Fibroblast of lung (primary cell): Measurements from ENCODE around the gene S100B. TPM values are rescaled to one million over a fixed set of nuclear protein-coding genes. Genes with fewer than 3 reads are reported as not detected.

Experiments used
- DNase-seq, 2 donors: peaks; one replicate each; pipeline versions ENCODE4 v3.0.0 to v3.0.0-alpha.2; 2010; ENCODE audit warnings: low read depth in 2 of 2
- H2AFZ ChIP-seq: 2 replicates; pipeline ENCODE4 v1.5.1; 2012; ENCODE audit warnings: low read length, control low read depth, inconsistent platforms
- H3K27ac ChIP-seq: 2 replicates; pipeline ENCODE4 v1.5.1; 2011; ENCODE audit warnings: low read length, control low read depth; ENCODE audit not compliant: insufficient read depth
- H3K27me3 ChIP-seq: 2 replicates; pipeline ENCODE4 v1.5.1; 2011; ENCODE audit warnings: mild to moderate bottlenecking, low read length; ENCODE audit not compliant: control insufficient read depth, insufficient read depth
- H3K36me3 ChIP-seq: 2 replicates; pipeline ENCODE4 v1.5.1; 2011; ENCODE audit warnings: low read length; ENCODE audit not compliant: control insufficient read depth, insufficient read depth
- H3K4me1 ChIP-seq: 2 replicates; pipeline ENCODE4 v1.5.1; 2011; ENCODE audit warnings: low read length; ENCODE audit not compliant: control insufficient read depth, insufficient read depth; ENCODE audit errors: extremely low read depth
- H3K4me2 ChIP-seq: 2 replicates; pipeline ENCODE4 v1.5.1; 2011; ENCODE audit warnings: low read length, control low read depth; ENCODE audit not compliant: insufficient read depth; ENCODE audit errors: extremely low read depth
- H3K4me3 ChIP-seq, 4 experiments: fragments of 200-600 bp in 1 of 4; sonication (generic) in 1 of 4; replicated peaks in 1 of 4; 2 replicates each; pipeline ENCODE4 v1.5.1; 2011 to 2016; ENCODE audit warnings: low read length in 4 of 4, low read depth in 3 of 4, mild to moderate bottlenecking in 3 of 4, control low read depth in 2 of 4, inconsistent platforms in 1 of 4, mixed read lengths in 1 of 4; ENCODE audit not compliant: insufficient read depth in 1 of 4; ENCODE audit errors: control extremely low read depth in 1 of 4
- H3K79me2 ChIP-seq: 2 replicates; pipeline ENCODE4 v1.5.1; 2012; ENCODE audit warnings: mild to moderate bottlenecking, low read length, inconsistent platforms; ENCODE audit not compliant: control insufficient read depth, insufficient read depth
- H3K9ac ChIP-seq: 2 replicates; pipeline ENCODE4 v1.5.1; 2011; ENCODE audit warnings: mild to moderate bottlenecking, low read length, control low read depth; ENCODE audit not compliant: insufficient read depth
- H3K9me3 ChIP-seq: 2 replicates; pipeline ENCODE4 v1.5.1; 2012; ENCODE audit warnings: low read depth, low read length; ENCODE audit not compliant: control insufficient read depth, insufficient read depth
- H4K20me1 ChIP-seq: 2 replicates; pipeline ENCODE4 v1.5.1; 2011; ENCODE audit warnings: low read length; ENCODE audit not compliant: control insufficient read depth, insufficient read depth; ENCODE audit errors: extremely low read depth
- CTCF ChIP-seq, 2 donors: IDR thresholded peaks in 1 of 2; conservative IDR thresholded peaks in 1 of 2; 1 replicate in 1 of 2; 2 replicates in 1 of 2; pipeline ENCODE4 v1.5.1; 2011 to 2012; ENCODE audit warnings: low read length in 2 of 2, control low read depth in 1 of 2, inconsistent platforms in 1 of 2, low read depth in 1 of 2, mild to moderate bottlenecking in 1 of 2
- EZH2 ChIP-seq: IDR thresholded peaks from 2 replicates; pipeline ENCODE4 v1.5.1; 2012; ENCODE audit warnings: low read length, control low read depth, mild to moderate bottlenecking; ENCODE audit errors: missing control alignments
- polyA plus RNA-seq, 2 donors: library from polyadenylated mRNA; depleted of rRNA in 1 of 2; stranded (reverse) in 1 of 2; unstranded in 1 of 2; fragments of >200 nt; gene quantifications; 2 replicates each; pipeline ENCODE4 v1.2.1, GENCODE V29; 2011 to 2012; ENCODE audit warnings: missing spikeins in 1 of 2
- total RNA-seq: library from RNA; depleted of rRNA; stranded (reverse); fragments of >200 nt; gene quantifications from 2 replicates; pipeline ENCODE4 v1.2.1, GENCODE V29; 2014

S100B gene
- total and polyA plus RNA-seq, 2 donors (not counting 1 experiment from before 2014, with no cell fraction given) = 2.7 TPM; not detected in 1

GRCh38 chr21:46557469-46557868 lies 47.4 kb downstream of the S100B start:
- Histone ChIP-seq H3K4me1 (no peaks in the 10 kb centered on the region), H4K20me1 (no peaks in the 10 kb centered on the region), H2AFZ (no peak overlapping the region), H3K4me2 (no peak overlapping the region), H3K27me3 (no peaks in the 10 kb centered on the region), H3K79me2 (no peaks in the 10 kb centered on the region), H3K27ac (no peak overlapping the region), H3K9ac (no peak overlapping the region), H3K9me3 (no peaks in the 10 kb centered on the region), H3K4me3 (no peak overlapping the region), H3K36me3 (peaks cover 16% of the 10 kb centered on the region)
- DNase-seq = no peak
- TF ChIP-seq CTCF (conservative IDR thresholded peaks at IDR 0.05 in 1 of 2, IDR thresholded peaks at IDR 0.05 in 1 of 2; ENCODE audit: low read depth in 1 of 2, low read length in 2 of 2) = no peak
- no peak for TF ChIP-seq EZH2

- no peak overlapping the region for H3K27ac ChIP-seq
- H3K36me3 ChIP-seq = peaks cover 13% of the 10 kb centered on the region
- H3K4me2 ChIP-seq = no peak overlapping the region
- no peak for DNase-seq
- H2AFZ ChIP-seq = no peak overlapping the region
- no peaks in the 10 kb centered on the region for H4K20me1 ChIP-seq
- no peak overlapping the region for H3K9ac ChIP-seq
- no peak overlapping the region for H3K4me3 ChIP-seq
- H3K4me1 ChIP-seq = no peaks in the 10 kb centered on the region
- no peaks in the 10 kb centered on the region for H3K79me2 ChIP-seq
- H3K9me3 ChIP-seq = no peaks in the 10 kb centered on the region
- H3K27me3 ChIP-seq = no peaks in the 10 kb centered on the region
- TF ChIP-seq CTCF (conservative IDR thresholded peaks at IDR 0.05 in 1 of 2, IDR thresholded peaks at IDR 0.05 in 1 of 2; ENCODE audit: low read depth in 1 of 2, low read length in 2 of 2) (no peak), EZH2 (no peak)
Observed at GRCh38 chr21:46556802-46557201, 48.1 kb downstream of the S100B start.

GRCh38 chr21:46555678-46556077 lies 49.2 kb downstream of the S100B start:
- H3K27me3 ChIP-seq = no peaks in the 10 kb centered on the region
- H3K36me3 ChIP-seq = peaks cover 15% of the 10 kb centered on the region
- H4K20me1 ChIP-seq = no peaks in the 10 kb centered on the region
- H3K4me1 ChIP-seq = no peaks in the 10 kb centered on the region
- no peaks in the 10 kb centered on the region for H3K79me2 ChIP-seq
- TF ChIP-seq EZH2 (no peak), CTCF (conservative IDR thresholded peaks at IDR 0.05 in 1 of 2, IDR thresholded peaks at IDR 0.05 in 1 of 2; ENCODE audit: low read depth in 1 of 2, low read length in 2 of 2) (no peak)
- no peak overlapping the region for H3K27ac ChIP-seq
- no peak overlapping the region for H3K9ac ChIP-seq
- no peaks in the 10 kb centered on the region for H3K9me3 ChIP-seq
- no peak overlapping the region for H3K4me2 ChIP-seq
- DNase-seq = no peak
- no peak overlapping the region for H2AFZ ChIP-seq
- no peak overlapping the region for H3K4me3 ChIP-seq
